HG02610 (cell line): ENCODE measurements around the gene KIF5C.
"Not testable (repeated sequence)": the region's sequence is repeated elsewhere in the genome, so short reads cannot be mapped to it uniquely, and the experiment has no call there.

Source experiments
- ATAC-seq: cut with Tn5 transposase; IDR thresholded peaks from one replicate; pipeline ENCODE4 v1.9.1; 2021; ENCODE audit warnings: mild to moderate bottlenecking, moderate library complexity; ENCODE audit not compliant: unreplicated experiment

The KIF5C gene

GRCh38 chr2:148874868-148875341 lies at the start of gene KIF5C:
Gene KIF5C (plus strand): TSS chr2:148875227. CDS start chr2:148875618, 391 bp downstream.
- peak; percentile 98 for ATAC-seq

- ATAC-seq: no peak
Observed at GRCh38 chr2:148826791-148827190, 48.2 kb upstream of the KIF5C start.

GRCh38 chr2:148828941-148829340 lies 46.1 kb upstream of the KIF5C start:
- ATAC-seq: no peak

- ATAC-seq: no peak
Observed at GRCh38 chr2:148829618-148830017, 45.4 kb upstream of the KIF5C start.

- no peak for ATAC-seq
Observed at GRCh38 chr2:148832637-148833036, 42.4 kb upstream of the KIF5C start.

- no peak for ATAC-seq
Observed at GRCh38 chr2:148842050-148842449, 33.0 kb upstream of the KIF5C start.

- no peak for ATAC-seq
Observed at GRCh38 chr2:148848146-148848545, 26.9 kb upstream of the KIF5C start.

GRCh38 chr2:148853458-148853857 lies 21.6 kb upstream of the KIF5C start:
- no peak for ATAC-seq

GRCh38 chr2:148860037-148860436 lies 15.0 kb upstream of the KIF5C start:
- ATAC-seq: no peak

- no peak for ATAC-seq
Observed at GRCh38 chr2:148861367-148861766, 13.7 kb upstream of the KIF5C start.

- not testable (repeated sequence) for ATAC-seq
Observed at GRCh38 chr2:148862478-148862877, 12.5 kb upstream of the KIF5C start.

GRCh38 chr2:148865512-148865911 lies 9.5 kb upstream of the KIF5C start:
- no peak for ATAC-seq

- no peak for ATAC-seq
Observed at GRCh38 chr2:148866091-148866490, 8.9 kb upstream of the KIF5C start.

GRCh38 chr2:148867079-148867769 lies 7.8 kb upstream of the KIF5C start:
- ATAC-seq: no peak

- ATAC-seq: peak; percentile 27
Observed at GRCh38 chr2:148875387-148876051, 492 bp downstream of the KIF5C start.

GRCh38 chr2:148876202-148876594 lies 1.2 kb downstream of the KIF5C start:
- no peak for ATAC-seq

- ATAC-seq: no peak
Observed at GRCh38 chr2:148876595-148877402, 1.8 kb downstream of the KIF5C start.

- no peak for ATAC-seq
Observed at GRCh38 chr2:148877403-148877740, 2.3 kb downstream of the KIF5C start.

GRCh38 chr2:148880636-148881035 lies 5.6 kb downstream of the KIF5C start:
- ATAC-seq: no peak

- no peak for ATAC-seq
Observed at GRCh38 chr2:148882051-148882450, 7.0 kb downstream of the KIF5C start.

GRCh38 chr2:148885209-148885608 lies 10.2 kb downstream of the KIF5C start:
- no peak for ATAC-seq

- no peak for ATAC-seq
Observed at GRCh38 chr2:148885988-148886387, 11.0 kb downstream of the KIF5C start.
